ENCODE results near the gene CFAP300. TPM values are rescaled to one million over a fixed set of nuclear protein-coding genes. Genes with fewer than 3 reads are reported as not detected.

CFAP300 gene
- total RNA-seq, 2 donors from 2014 or later: not detected

- DNase-seq (ENCODE audit: low spot score) (no peak), ATAC-seq (no peak)
- Mint-ChIP-seq H3K36me3 (peaks cover 6% of the 10 kb centered on the region), H3K4me3 (peak overlapping the region; percentile 95), H3K4me1 (ENCODE audit: low read depth in 2 of 2) (peaks cover 6 to 7% of the 10 kb centered on the region in 2 donors), H3K27me3 (peaks cover 23 to 49% of the 10 kb centered on the region in 2 donors), H3K27ac (no peak overlapping the region), H3K9me3 (no peaks in the 10 kb centered on the region)
These were observed 61.6 kb downstream of the CFAP300 start for GRCh38 chr11:102108734-102109440.

GRCh38 chr11:102109896-102110760 is 62.9 kb downstream of the CFAP300 start, which contains the start of gene YAP1:
TSS of gene YAP1 (plus strand) at chr11:102110447. CDS start at chr11:102110849, 402 bp downstream.
- H3K9me3 Mint-ChIP-seq: no peaks in the 10 kb centered on the region
- H3K27me3 Mint-ChIP-seq: peaks cover 21 to 49% of the 10 kb centered on the region in 2 donors
- H3K4me3 Mint-ChIP-seq: peak within 1 kb of the TSS; percentile 95
- peaks cover 6% of the 10 kb centered on the region for H3K36me3 Mint-ChIP-seq
- DNase-seq (ENCODE audit: low spot score): peak; percentile 73
- H3K4me1 Mint-ChIP-seq (ENCODE audit: low read depth in 2 of 2): peaks cover 6 to 7% of the 10 kb centered on the region in 2 donors
- ATAC-seq: peak; percentile 83 to 90
- no peak within 1 kb of the TSS for H3K27ac Mint-ChIP-seq

DNA sequence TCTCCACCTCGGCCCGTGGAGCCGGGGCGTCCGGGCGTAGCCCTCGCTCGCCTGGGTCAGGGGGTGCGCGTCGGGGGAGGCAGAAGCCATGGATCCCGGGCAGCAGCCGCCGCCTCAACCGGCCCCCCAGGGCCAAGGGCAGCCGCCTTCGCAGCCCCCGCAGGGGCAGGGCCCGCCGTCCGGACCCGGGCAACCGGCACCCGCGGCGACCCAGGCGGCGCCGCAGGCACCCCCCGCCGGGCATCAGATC is 63.4 kb downstream of the CFAP300 start:
- peaks cover 23 to 54% of the 10 kb centered on the region in 2 donors for H3K27me3 Mint-ChIP-seq
- ATAC-seq (peak; percentile 32 to 55), DNase-seq (ENCODE audit: low spot score) (no peak)
- peaks cover 6% of the 10 kb centered on the region for H3K36me3 Mint-ChIP-seq
- H3K4me3 Mint-ChIP-seq: no peak overlapping the region
- no peak overlapping the region for H3K27ac Mint-ChIP-seq
- peaks cover 6 to 7% of the 10 kb centered on the region in 2 donors for H3K4me1 Mint-ChIP-seq (ENCODE audit: low read depth in 2 of 2)
- no peaks in the 10 kb centered on the region for H3K9me3 Mint-ChIP-seq

- DNase-seq (ENCODE audit: low spot score) (no peak), ATAC-seq (no peak)
- peaks cover 23 to 59% of the 10 kb centered on the region in 2 donors for H3K27me3 Mint-ChIP-seq
These were observed 64.0 kb downstream of the CFAP300 start for GRCh38 chr11:102111011-102111786.

GRCh38 chr11:102111787-102112508 is 64.7 kb downstream of the CFAP300 start:
- ATAC-seq (no peak), DNase-seq (ENCODE audit: low spot score) (no peak)
- Mint-ChIP-seq H3K4me3 (peak overlapping the region; percentile 70), H3K4me1 (ENCODE audit: low read depth in 2 of 2) (peaks cover 6 to 7% of the 10 kb centered on the region in 2 donors), H3K27me3 (peaks cover 29 to 64% of the 10 kb centered on the region in 2 donors), H3K9me3 (no peaks in the 10 kb centered on the region), H3K27ac (no peak overlapping the region), H3K36me3 (peaks cover 6% of the 10 kb centered on the region)

More at GRCh38 chr11:102111011-102111786, 64.0 kb downstream of the CFAP300 start:
- H3K36me3 Mint-ChIP-seq: peaks cover 6% of the 10 kb centered on the region
- H3K4me3 Mint-ChIP-seq: peak overlapping the region; percentile 70
- H3K9me3 Mint-ChIP-seq: no peaks in the 10 kb centered on the region
- no peak overlapping the region for H3K27ac Mint-ChIP-seq
- peaks cover 6 to 7% of the 10 kb centered on the region in 2 donors for H3K4me1 Mint-ChIP-seq (ENCODE audit: low read depth in 2 of 2)

DNA sequence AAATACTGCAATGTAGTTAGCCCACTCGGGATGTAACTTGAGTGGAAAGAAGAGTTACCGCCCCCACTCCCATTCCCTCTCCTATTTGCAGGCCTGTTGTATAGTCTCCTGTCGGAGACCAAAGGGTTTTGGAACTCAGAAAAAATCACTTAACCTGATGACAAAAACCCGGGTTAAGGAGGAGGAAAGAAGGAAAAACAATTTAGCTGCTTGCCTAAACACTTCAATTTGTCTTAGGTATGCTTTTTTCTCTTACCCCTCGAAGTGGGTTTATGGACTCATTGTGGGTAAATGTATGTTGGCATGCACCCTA is 65.2 kb downstream of the CFAP300 start:
- ATAC-seq (no peak), DNase-seq (ENCODE audit: low spot score) (no peak)
- peak overlapping the region; percentile 39 for H3K4me3 Mint-ChIP-seq
- peaks cover 6 to 7% of the 10 kb centered on the region in 2 donors for H3K4me1 Mint-ChIP-seq (ENCODE audit: low read depth in 2 of 2)
- peaks cover 26 to 59% of the 10 kb centered on the region in 2 donors for H3K27me3 Mint-ChIP-seq
- H3K9me3 Mint-ChIP-seq: no peaks in the 10 kb centered on the region
- peaks cover 6% of the 10 kb centered on the region for H3K36me3 Mint-ChIP-seq
- H3K27ac Mint-ChIP-seq: no peak overlapping the region

- H3K9me3 Mint-ChIP-seq: no peaks in the 10 kb centered on the region
- no peak overlapping the region for H3K27ac Mint-ChIP-seq
- no peak for DNase-seq (ENCODE audit: low spot score)
- H3K36me3 Mint-ChIP-seq: peaks cover 6% of the 10 kb centered on the region
- peaks cover 6 to 7% of the 10 kb centered on the region in 2 donors for H3K4me1 Mint-ChIP-seq (ENCODE audit: low read depth in 2 of 2)
- no peak for ATAC-seq
- no peak overlapping the region for H3K4me3 Mint-ChIP-seq
- H3K27me3 Mint-ChIP-seq: peaks cover 24 to 61% of the 10 kb centered on the region in 2 donors
These were observed 66.8 kb downstream of the CFAP300 start for GRCh38 chr11:102114032-102114431.

GRCh38 chr11:102115557-102115956 is 68.3 kb downstream of the CFAP300 start:
- no peak overlapping the region for H3K4me3 Mint-ChIP-seq
- peaks cover 0 to 4% of the 10 kb centered on the region in 2 donors for H3K4me1 Mint-ChIP-seq (ENCODE audit: low read depth in 2 of 2)

GRCh38 chr11:102116453-102117205 is 69.4 kb downstream of the CFAP300 start:
- peaks cover 0 to 4% of the 10 kb centered on the region in 2 donors for H3K4me1 Mint-ChIP-seq (ENCODE audit: low read depth in 2 of 2)
- no peaks in the 10 kb centered on the region for H3K36me3 Mint-ChIP-seq
- ATAC-seq (no peak), DNase-seq (ENCODE audit: low spot score) (no peak)
- H3K4me3 Mint-ChIP-seq: no peak overlapping the region
- H3K27ac Mint-ChIP-seq: no peak overlapping the region
- H3K27me3 Mint-ChIP-seq: peaks cover 19 to 49% of the 10 kb centered on the region in 2 donors
- H3K9me3 Mint-ChIP-seq: no peaks in the 10 kb centered on the region

More at GRCh38 chr11:102115557-102115956, 68.3 kb downstream of the CFAP300 start:
- H3K36me3 Mint-ChIP-seq: no peaks in the 10 kb centered on the region
- peaks cover 19 to 51% of the 10 kb centered on the region in 2 donors for H3K27me3 Mint-ChIP-seq
- no peak for ATAC-seq
- H3K27ac Mint-ChIP-seq: no peak overlapping the region
- no peaks in the 10 kb centered on the region for H3K9me3 Mint-ChIP-seq
- DNase-seq (ENCODE audit: low spot score): no peak

GRCh38 chr11:102117472-102118113 is 70.4 kb downstream of the CFAP300 start:
- Mint-ChIP-seq H3K36me3 (no peaks in the 10 kb centered on the region), H3K27me3 (peaks cover 16 to 40% of the 10 kb centered on the region in 2 donors), H3K4me3 (no peak overlapping the region), H3K27ac (no peak overlapping the region), H3K4me1 (ENCODE audit: low read depth in 2 of 2) (no peaks in the 10 kb centered on the region), H3K9me3 (no peaks in the 10 kb centered on the region)
- no peak for DNase-seq (ENCODE audit: low spot score)
- ATAC-seq: no peak

DNA sequence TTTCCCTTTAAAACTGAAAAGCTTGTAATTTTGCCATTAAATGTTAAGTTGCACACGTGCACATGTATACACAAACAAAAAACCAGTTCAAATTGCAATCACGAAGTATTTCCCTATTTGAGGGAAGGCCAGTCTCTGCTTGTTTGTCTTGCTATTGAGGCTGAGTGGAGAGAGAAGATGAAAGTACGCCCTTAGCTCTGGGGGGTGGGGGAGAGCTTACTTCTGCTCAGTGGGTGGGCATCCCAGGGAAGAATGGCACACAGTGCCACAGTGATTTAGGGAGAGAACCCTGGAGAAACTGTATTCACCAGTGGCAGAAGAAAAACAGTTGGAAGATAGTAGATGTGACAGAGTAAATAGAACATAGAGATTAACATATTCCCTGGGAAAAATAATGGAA is 71.7 kb downstream of the CFAP300 start:
- ATAC-seq: no peak
- no peaks in the 10 kb centered on the region for H3K9me3 Mint-ChIP-seq

DNA sequence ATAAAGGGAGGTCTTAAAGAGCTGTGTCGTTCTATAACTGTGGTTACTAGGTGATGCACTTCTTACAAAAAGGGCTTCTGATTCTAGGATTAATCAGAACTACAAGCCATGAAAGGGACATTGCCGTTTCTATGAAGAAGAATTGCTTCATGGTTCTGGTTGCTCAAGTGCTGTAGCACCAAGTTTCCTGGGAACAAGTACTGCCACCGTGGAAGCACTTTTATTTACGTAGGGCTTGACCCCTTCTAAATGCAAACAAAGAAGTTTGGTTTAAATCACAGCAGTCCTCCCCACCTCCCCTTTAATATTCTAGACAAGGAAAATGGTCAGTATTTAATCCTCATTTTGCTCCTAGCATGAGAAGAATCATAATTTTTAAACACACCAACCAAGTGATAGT is 72.8 kb downstream of the CFAP300 start:
- Mint-ChIP-seq H3K4me1 (ENCODE audit: low read depth in 2 of 2) (no peaks in the 10 kb centered on the region), H3K9me3 (no peaks in the 10 kb centered on the region), H3K27me3 (peaks cover 13 to 27% of the 10 kb centered on the region in 2 donors), H3K27ac (no peak overlapping the region), H3K36me3 (no peaks in the 10 kb centered on the region), H3K4me3 (no peak overlapping the region)
- DNase-seq (ENCODE audit: low spot score) (no peak), ATAC-seq (no peak)

More for the DNA sequence above, 71.7 kb downstream of the CFAP300 start:
- H3K4me1 Mint-ChIP-seq (ENCODE audit: low read depth in 2 of 2): no peaks in the 10 kb centered on the region
- peaks cover 16 to 37% of the 10 kb centered on the region in 2 donors for H3K27me3 Mint-ChIP-seq
- no peak overlapping the region for H3K4me3 Mint-ChIP-seq
- no peak for DNase-seq (ENCODE audit: low spot score)
- H3K36me3 Mint-ChIP-seq: no peaks in the 10 kb centered on the region
- no peak overlapping the region for H3K27ac Mint-ChIP-seq

Measured in natural killer cell treated with Interleukin-12 subunit alpha and Interleukin-12 subunit beta and Interleukin-15 and Interleukin-18, amount 100 ng/mL, for 72 hours (primary cell).